NB4 (cell line): ENCODE results near the gene CDCA5.

Experiments
- DNase-seq: peaks from one replicate; pipeline ENCODE4 v3.0.0; 2010; ENCODE audit warnings: low read depth
- H3K4me3 ChIP-seq: one replicate; pipeline ENCODE4 v1.5.1; 2011; ENCODE audit warnings: mild to moderate bottlenecking, low read depth, low read length, moderate library complexity
- MYC ChIP-seq: IDR thresholded peaks from 2 replicates; pipeline ENCODE4 v1.6.1; 2011; ENCODE audit warnings: low read depth, low read length
- POLR2A ChIP-seq: IDR thresholded peaks from 2 replicates; pipeline ENCODE4 v1.6.1; 2011; ENCODE audit warnings: mild to moderate bottlenecking; ENCODE audit not compliant: insufficient read length; ENCODE audit errors: extremely low read depth
- TF ChIP-seq, protein P1 (sequence below): IDR thresholded peaks from one replicate; pipeline ENCODE4 v1.5.1; 2012; ENCODE audit warnings: low read depth, low read length
- TF ChIP-seq, protein P2 (sequence below): IDR thresholded peaks from 2 replicates; pipeline ENCODE4 v1.6.1; 2011; ENCODE audit warnings: low read depth, low read length

CDCA5 gene

DNA sequence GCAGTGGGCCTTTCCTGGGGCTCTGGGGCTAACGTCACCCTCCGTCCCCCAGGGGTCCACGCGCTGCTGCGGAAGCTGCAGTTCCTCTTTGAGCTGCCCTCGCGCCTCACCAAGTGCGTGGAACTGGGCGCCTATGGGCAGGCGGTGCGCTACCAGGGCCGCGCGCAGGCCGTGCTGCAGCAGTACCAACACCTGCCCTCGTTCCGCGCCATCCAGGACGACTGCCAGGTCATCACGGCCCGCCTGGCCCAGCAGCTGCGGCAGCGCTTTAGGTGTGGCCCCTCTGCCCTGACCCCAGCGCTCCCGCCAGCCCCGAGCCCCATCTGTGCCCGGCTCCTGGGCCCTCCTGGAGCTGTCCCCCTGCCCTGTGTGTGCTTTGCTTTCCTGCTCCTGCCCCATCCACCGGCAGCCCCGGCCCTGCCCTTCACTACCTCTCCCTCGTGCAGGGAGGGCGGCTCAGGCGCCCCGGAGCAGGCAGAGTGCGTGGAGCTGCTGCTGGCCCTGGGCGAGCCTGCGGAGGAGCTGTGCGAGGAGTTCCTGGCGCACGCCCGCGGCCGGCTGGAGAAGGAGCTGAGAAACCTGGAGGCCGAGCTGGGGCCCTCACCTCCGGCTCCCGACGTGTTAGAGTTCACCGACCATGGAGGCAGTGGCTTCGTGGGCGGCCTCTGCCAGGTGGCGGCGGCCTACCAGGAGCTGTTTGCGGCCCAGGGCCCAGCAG lies 24.1 kb upstream of the CDCA5 start:
- DNase-seq = no peak
- TF ChIP-seq MYC (no peak), POLR2A (no peak)
- TF ChIP-seq, protein P1, sequence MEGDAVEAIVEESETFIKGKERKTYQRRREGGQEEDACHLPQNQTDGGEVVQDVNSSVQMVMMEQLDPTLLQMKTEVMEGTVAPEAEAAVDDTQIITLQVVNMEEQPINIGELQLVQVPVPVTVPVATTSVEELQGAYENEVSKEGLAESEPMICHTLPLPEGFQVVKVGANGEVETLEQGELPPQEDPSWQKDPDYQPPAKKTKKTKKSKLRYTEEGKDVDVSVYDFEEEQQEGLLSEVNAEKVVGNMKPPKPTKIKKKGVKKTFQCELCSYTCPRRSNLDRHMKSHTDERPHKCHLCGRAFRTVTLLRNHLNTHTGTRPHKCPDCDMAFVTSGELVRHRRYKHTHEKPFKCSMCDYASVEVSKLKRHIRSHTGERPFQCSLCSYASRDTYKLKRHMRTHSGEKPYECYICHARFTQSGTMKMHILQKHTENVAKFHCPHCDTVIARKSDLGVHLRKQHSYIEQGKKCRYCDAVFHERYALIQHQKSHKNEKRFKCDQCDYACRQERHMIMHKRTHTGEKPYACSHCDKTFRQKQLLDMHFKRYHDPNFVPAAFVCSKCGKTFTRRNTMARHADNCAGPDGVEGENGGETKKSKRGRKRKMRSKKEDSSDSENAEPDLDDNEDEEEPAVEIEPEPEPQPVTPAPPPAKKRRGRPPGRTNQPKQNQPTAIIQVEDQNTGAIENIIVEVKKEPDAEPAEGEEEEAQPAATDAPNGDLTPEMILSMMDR = no peak
- TF ChIP-seq, protein P2, sequence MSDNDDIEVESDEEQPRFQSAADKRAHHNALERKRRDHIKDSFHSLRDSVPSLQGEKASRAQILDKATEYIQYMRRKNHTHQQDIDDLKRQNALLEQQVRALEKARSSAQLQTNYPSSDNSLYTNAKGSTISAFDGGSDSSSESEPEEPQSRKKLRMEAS = no peak
- H3K4me3 ChIP-seq = no peak overlapping the region

DNA sequence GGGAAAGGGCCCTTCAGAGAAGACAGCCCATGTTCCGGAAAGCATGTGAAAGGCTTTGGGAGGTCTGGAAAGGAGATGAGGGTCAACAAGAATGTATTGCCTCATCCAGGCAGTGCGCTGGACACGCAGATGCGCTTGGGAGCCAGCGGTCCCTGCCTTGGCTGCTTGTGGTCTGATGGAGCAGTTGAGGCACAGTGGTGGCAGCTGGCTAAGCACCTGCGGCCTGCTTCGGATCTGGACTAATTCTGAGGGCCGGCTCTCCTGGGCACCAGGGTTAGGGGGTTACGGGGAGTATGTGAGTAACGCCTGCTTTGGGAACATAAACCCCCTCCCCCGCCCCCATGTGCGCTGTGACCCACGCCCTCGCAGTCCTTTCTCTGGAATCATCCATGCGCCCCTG lies 23.2 kb upstream of the CDCA5 start:
- DNase-seq = no peak
- TF ChIP-seq POLR2A (no peak), MYC (no peak)
- TF ChIP-seq, protein P2 = no peak
- TF ChIP-seq, protein P1 = no peak
- no peak overlapping the region for H3K4me3 ChIP-seq

DNA sequence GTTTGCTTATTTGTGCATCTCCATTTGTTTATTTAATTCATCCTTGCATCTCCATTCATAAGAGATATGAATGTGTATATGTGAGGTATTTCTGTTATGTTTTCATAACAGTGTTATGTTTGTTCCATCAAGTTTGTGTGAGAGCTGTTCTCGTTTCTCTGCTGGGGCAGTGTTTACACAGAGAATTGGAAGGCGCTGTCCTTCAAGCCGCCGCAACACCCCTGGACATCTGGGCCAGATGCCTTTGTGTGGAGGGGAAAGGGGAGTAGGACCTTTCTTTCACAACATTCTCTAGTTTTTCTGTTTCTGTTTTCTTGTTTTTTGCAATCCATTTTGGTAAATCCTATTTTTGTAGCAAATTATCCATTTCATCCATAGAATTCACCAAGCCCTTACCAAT lies 20.8 kb upstream of the CDCA5 start:
- H3K4me3 ChIP-seq = no peak overlapping the region
- no peak for DNase-seq
- TF ChIP-seq MYC (no peak), POLR2A (no peak)
- TF ChIP-seq, protein P2 = no peak
- TF ChIP-seq, protein P1 = no peak

DNA sequence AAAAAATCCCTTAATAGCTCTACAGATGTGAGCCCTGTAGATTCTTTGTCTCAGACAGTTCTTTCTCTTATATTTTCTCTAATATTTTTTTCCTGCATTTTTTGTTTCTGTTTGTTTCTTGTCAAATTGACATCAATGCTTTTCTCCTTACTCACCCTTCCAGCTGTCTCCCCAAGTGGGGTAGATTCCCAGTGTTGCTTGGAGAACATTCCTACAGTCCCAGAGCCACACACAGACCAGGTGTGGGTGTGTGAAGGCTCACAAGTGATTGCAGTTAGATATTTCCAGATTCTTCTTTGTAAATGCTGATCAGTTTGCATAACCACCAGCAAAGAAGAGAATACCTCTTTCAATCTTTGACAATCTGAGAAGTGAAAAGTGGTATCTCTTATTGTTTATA lies 19.6 kb upstream of the CDCA5 start:
- TF ChIP-seq, protein P2 = no peak
- TF ChIP-seq MYC (no peak), POLR2A (no peak)
- TF ChIP-seq, protein P1 = no peak
- no peak overlapping the region for H3K4me3 ChIP-seq
- DNase-seq = no peak

DNA sequence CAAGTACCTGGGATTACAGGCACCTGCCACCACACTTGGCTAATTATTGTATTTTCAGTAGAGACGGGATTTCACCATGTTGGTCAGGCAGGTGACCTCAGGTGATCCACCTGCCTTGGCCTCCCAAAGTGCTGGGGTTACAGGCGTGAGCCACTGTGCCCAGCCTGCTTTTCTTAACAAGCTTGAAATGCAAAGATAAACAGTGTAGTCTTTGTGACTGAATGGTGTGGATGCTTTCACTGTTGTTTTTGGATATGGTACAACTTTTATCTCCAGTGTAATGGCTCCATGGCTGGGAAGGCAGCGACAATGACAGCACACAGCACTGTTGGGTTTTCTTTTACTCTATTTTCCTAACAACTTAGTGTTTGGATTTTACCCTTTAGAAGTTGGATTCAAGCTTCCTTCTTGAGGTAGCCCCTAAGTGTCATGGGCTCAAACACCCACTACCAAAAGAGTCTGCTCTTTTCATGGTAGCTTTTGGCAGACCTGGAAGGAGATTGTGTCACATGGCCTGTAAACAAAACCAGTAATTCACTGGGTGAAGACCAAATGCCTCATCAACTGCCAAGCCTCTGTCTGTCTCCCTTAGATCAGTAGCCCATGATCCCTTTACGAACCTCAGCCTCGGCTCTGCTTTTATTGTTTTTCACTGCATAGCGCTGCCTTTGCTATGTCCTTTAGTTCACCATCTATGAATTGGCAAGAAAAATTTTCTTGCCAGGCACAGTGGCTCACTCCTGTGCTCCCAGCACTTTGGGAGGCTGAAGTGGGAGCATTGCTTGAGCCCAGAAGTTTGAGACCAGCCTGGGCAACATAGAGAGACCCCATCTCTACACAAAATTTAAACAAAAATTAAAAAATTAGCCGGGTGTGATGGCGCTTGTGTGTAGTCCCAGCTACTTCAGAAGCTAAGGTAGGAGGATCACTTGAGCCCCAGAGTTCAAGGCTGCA lies 18.6 kb upstream of the CDCA5 start:
- DNase-seq = no peak
- no peak overlapping the region for H3K4me3 ChIP-seq
- TF ChIP-seq MYC = no peak
- TF ChIP-seq POLR2A = no peak
- TF ChIP-seq, protein P1 = no peak
- TF ChIP-seq, protein P2 = no peak
